ENCODE data around the gene TNS2.

The TNS2 gene

DNA sequence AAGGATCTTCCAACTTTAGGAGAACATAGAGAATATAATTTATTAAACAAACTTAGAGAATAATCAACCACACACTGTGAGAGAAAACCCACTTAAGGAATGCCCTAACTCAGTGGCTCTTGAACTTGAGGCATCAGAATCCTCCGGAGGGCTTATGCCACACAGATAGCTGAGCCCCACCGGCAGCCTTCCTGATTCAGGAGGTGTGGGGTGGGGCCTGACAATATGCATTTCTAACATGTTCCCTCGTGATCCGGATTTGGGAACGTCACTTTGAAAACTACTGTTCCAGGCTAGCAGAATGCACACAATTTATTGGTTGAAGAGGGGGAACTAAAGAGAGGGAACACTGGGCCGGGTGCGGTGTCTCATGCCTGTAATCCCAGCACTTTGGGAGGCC is 51.4 kb downstream of the TNS2 start:
- in situ Hi-C loops (cut with MboI; ENCODE audit: low pct_unique_long_range_greater_than_20kb, low sequenced_read_pairs, unreplicated experiment), result no loop called here
- TF ChIP-seq, protein P1, sequence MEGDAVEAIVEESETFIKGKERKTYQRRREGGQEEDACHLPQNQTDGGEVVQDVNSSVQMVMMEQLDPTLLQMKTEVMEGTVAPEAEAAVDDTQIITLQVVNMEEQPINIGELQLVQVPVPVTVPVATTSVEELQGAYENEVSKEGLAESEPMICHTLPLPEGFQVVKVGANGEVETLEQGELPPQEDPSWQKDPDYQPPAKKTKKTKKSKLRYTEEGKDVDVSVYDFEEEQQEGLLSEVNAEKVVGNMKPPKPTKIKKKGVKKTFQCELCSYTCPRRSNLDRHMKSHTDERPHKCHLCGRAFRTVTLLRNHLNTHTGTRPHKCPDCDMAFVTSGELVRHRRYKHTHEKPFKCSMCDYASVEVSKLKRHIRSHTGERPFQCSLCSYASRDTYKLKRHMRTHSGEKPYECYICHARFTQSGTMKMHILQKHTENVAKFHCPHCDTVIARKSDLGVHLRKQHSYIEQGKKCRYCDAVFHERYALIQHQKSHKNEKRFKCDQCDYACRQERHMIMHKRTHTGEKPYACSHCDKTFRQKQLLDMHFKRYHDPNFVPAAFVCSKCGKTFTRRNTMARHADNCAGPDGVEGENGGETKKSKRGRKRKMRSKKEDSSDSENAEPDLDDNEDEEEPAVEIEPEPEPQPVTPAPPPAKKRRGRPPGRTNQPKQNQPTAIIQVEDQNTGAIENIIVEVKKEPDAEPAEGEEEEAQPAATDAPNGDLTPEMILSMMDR (IDR thresholded peaks at IDR 0.05; ENCODE audit: extremely low read depth, insufficient read depth, missing control alignments), result no peak

DNA sequence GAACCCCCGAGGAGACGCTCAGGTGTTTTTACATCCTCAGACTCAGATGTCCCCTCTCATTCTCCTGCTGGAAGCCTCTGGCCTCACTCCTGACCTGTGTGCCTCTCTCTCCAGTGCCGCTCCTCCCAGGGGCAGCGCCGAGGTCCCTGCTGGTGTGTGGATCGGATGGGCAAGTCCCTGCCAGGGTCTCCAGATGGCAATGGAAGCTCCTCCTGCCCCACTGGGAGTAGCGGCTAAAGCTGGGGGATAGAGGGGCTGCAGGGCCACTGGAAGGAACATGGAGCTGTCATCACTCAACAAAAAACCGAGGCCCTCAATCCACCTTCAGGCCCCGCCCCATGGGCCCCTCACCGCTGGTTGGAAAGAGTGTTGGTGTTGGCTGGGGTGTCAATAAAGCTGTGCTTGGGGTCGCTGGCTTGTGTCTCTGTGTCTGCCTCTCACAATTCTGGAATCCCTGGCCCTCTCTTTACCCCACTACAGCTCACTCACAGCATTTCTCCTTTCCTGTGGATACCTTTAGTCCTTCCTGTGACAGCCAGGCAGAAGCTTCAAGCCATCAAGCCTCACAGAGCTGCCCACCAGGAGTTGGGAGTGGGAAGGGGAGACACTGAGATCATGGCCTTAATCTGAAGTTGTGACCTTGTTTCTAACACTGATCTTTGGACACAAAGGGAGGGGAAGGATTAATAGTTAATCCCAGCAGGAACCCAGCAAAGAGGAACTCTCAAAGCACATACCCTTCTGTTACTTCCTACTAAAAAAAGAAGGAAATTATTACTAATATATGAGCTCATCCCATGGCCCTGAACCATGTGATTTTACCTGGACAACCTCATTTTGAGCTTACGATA is 52.3 kb downstream of the TNS2 start:
- in situ Hi-C loops (cut with MboI; ENCODE audit: low pct_unique_long_range_greater_than_20kb, low sequenced_read_pairs, unreplicated experiment), result no loop called here

More for the DNA sequence above, 51.4 kb downstream of the TNS2 start:
- no peak for DNase-seq (ENCODE audit: low spot score)

DNA sequence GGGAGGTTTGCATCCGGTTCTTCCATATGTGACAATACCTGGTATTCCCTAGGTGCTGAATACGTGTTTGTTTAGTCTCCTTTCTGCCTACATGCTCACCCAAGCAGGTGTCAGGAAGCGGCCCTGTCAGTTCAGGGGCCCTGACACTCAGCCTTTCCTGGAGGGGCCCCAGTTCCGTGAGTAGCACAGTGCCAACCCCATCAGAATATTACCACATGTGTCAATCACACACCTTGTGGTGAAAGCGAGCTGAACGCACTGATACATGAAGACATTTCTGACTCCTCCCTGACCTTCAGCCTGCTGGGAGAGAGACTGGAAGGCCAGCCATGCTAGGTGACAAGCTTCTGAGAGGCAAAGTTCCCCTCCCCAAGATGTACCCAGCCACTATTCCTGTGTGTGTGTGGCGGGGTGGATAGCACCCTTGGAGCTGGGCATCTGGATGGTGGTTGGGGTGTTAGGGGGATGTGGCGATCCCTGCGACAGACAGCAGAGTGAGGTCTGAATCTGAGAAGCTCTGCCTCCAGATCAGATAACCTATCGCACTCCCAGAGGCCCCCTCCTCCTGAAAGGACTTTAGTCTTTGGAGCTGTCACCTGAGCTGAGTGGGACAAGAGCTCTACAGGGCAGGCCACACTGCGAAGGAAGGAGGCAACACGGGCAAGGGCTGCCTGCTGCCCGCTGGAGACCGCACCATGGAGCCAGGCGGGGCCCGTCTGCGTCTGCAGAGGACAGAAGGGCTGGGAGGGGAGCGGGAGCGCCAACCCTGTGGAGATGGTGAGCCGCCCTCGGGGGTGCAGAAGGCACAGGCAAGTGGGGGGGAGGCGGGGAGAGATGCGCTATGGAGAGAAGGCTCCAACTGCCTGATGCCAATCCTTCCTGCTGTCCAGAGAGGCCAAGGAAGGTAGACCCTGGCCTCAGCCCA is 53.3 kb downstream of the TNS2 start, which contains the start of gene SOAT2:
Gene SOAT2, plus strand, starts transcription at position 604 of the 925 bp plus-strand sequence. Its CDS starts 92 bp downstream, at position 696.
- DNase-seq (ENCODE audit: low spot score), result peak; percentile 58
- TF ChIP-seq, protein P1 (IDR thresholded peaks at IDR 0.05; ENCODE audit: extremely low read depth, insufficient read depth, missing control alignments), result no peak
- in situ Hi-C loops (cut with MboI; ENCODE audit: low pct_unique_long_range_greater_than_20kb, low sequenced_read_pairs, unreplicated experiment), result no loop called here

More for the DNA sequence above, 52.3 kb downstream of the TNS2 start:
- DNase-seq (ENCODE audit: low spot score), result peak; percentile 13
- TF ChIP-seq, protein P1 (IDR thresholded peaks at IDR 0.05; ENCODE audit: extremely low read depth, insufficient read depth, missing control alignments), result no peak

DNA sequence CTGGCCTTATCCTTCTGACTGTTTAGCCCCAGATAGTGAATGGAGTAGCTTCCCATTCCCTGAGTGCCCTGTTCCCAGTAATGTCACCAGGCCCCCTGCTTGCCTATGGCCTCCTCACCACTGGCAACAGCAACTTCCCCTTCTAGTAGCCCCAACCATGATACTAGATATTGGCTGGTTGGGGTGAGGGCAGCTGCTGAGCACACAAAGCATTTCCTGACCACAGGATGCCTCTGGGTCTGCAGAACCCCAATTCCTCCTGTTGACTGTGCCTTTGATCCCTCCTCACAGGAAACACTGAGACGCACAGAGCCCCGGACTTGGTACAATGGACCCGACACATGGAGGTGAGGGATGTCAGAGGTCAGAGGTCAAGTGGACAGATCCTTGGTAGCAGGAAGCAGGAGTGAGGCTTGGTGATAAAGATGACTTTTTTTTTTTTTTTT is 54.0 kb downstream of the TNS2 start:
- TF ChIP-seq, protein P1 (IDR thresholded peaks at IDR 0.05; ENCODE audit: extremely low read depth, insufficient read depth, missing control alignments), result no peak
- in situ Hi-C loops (cut with MboI; ENCODE audit: low pct_unique_long_range_greater_than_20kb, low sequenced_read_pairs, unreplicated experiment), result no loop called here
- DNase-seq (ENCODE audit: low spot score), result peak; percentile 16

DNA sequence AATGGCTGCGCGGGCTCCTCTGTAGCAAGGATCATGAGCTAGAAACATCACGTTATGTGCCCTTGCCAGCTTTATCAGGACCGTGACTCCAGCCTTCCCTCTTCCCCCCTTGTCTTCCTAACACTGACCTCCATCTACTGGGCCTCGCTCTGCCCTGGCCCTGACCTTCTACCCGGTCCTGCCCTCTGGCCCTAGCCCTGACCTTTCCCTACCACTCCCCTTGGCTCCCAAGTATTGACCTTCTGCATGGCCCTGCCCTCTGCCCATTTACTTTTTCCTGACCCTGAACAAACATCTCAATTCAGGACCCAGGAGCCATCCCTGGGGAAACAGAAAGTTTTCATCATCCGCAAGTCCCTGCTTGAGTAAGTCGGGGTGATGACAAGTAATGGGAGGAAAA is 55.4 kb downstream of the TNS2 start:
- TF ChIP-seq, protein P1 (IDR thresholded peaks at IDR 0.05; ENCODE audit: extremely low read depth, insufficient read depth, missing control alignments), result no peak
- in situ Hi-C loops (cut with MboI; ENCODE audit: low pct_unique_long_range_greater_than_20kb, low sequenced_read_pairs, unreplicated experiment), result no loop called here
- DNase-seq (ENCODE audit: low spot score), result no peak

DNA sequence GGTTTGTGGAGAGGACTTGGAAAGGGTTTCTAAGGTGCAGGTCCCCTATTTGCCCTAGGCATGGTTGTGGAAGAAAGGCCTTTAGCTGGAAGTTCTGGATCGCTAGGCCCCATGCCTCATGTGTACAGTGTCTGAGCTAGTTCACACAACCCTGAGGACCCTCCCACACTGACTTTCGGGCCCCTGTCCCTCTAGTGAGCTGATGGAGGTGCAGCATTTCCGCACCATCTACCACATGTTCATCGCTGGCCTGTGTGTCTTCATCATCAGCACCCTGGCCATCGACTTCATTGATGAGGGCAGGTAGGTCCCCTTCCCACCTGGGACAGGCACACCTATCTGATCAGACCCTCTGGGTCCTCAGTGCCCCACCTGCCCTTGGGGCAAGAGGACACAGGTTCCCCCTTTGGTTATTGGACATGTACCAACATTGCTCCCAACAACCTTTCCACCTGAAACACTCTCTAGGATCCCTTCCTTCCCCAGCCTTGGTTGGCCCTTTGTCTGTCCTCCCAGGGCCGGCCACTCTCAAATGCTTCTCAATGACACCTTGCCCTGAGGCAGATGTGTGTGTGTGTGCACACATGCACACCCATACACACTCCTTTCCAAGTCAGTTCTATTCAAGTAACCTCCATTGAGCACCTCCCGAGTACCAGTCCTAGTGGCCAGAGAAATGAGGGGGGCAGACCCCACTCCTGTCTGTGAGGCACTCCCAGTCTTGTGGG is 56.0 kb downstream of the TNS2 start:
- in situ Hi-C loops (cut with MboI; ENCODE audit: low pct_unique_long_range_greater_than_20kb, low sequenced_read_pairs, unreplicated experiment), result no loop called here
- TF ChIP-seq, protein P1 (IDR thresholded peaks at IDR 0.05; ENCODE audit: extremely low read depth, insufficient read depth, missing control alignments), result no peak
- no peak for DNase-seq (ENCODE audit: low spot score)
